ENCODE measurements around the gene VTI1A.
"Not testable (repeated sequence)": the region's sequence is repeated elsewhere in the genome, so short reads cannot be mapped to it uniquely, and the experiment has no call there.

VTI1A gene

GRCh38 chr10:112447620-112447928 is 559 bp downstream of the VTI1A start:
- TF ChIP-seq, protein P1, sequence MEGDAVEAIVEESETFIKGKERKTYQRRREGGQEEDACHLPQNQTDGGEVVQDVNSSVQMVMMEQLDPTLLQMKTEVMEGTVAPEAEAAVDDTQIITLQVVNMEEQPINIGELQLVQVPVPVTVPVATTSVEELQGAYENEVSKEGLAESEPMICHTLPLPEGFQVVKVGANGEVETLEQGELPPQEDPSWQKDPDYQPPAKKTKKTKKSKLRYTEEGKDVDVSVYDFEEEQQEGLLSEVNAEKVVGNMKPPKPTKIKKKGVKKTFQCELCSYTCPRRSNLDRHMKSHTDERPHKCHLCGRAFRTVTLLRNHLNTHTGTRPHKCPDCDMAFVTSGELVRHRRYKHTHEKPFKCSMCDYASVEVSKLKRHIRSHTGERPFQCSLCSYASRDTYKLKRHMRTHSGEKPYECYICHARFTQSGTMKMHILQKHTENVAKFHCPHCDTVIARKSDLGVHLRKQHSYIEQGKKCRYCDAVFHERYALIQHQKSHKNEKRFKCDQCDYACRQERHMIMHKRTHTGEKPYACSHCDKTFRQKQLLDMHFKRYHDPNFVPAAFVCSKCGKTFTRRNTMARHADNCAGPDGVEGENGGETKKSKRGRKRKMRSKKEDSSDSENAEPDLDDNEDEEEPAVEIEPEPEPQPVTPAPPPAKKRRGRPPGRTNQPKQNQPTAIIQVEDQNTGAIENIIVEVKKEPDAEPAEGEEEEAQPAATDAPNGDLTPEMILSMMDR (IDR thresholded peaks at IDR 0.05; ENCODE audit: control insufficient read depth, extremely low read depth, insufficient read depth) = no peak
- no peak for DNase-seq (ENCODE audit: low read depth)

GRCh38 chr10:112448888-112449287 is 1.9 kb downstream of the VTI1A start:
- TF ChIP-seq, protein P1 (IDR thresholded peaks at IDR 0.05; ENCODE audit: control insufficient read depth, extremely low read depth, insufficient read depth) = no peak
- no peak for DNase-seq (ENCODE audit: low read depth)
- no peak overlapping the region for H3K4me3 ChIP-seq (ENCODE audit: low read depth, low read length)

More at GRCh38 chr10:112447620-112447928, 559 bp downstream of the VTI1A start:
- peak overlapping the region; percentile 99 for H3K4me3 ChIP-seq (ENCODE audit: low read depth, low read length)

GRCh38 chr10:112454910-112455779 is 8.1 kb downstream of the VTI1A start:
- no peak overlapping the region for H3K4me3 ChIP-seq (ENCODE audit: low read depth, low read length)
- no peak for DNase-seq (ENCODE audit: low read depth)
- TF ChIP-seq, protein P1 (IDR thresholded peaks at IDR 0.05; ENCODE audit: control insufficient read depth, extremely low read depth, insufficient read depth) = no peak

DNA sequence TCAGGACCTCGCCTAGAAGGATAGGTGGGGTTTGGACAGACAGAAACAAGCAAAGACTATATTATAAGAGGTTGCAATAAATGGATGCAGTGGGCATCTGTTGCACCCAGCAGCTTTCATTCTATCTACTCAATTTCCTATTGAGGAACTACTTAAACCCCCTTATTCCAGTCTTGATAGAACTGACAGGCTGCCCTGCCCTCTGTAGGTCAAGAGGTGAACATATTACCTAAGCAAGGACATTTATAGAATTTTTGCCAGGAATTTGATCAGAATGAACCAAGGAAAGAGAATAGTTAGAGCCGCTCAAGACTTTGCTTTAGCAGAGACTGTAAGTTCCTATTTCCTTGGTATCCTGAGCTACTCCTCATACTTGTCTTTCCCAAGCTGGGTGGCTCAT is 9.5 kb downstream of the VTI1A start:
- H3K4me3 ChIP-seq (ENCODE audit: low read depth, low read length) = no peak overlapping the region
- TF ChIP-seq, protein P1 (IDR thresholded peaks at IDR 0.05; ENCODE audit: control insufficient read depth, extremely low read depth, insufficient read depth) = no peak
- no peak for DNase-seq (ENCODE audit: low read depth)

GRCh38 chr10:112460366-112460765 is 13.4 kb downstream of the VTI1A start:
- TF ChIP-seq, protein P1 (IDR thresholded peaks at IDR 0.05; ENCODE audit: control insufficient read depth, extremely low read depth, insufficient read depth) = no peak

DNA sequence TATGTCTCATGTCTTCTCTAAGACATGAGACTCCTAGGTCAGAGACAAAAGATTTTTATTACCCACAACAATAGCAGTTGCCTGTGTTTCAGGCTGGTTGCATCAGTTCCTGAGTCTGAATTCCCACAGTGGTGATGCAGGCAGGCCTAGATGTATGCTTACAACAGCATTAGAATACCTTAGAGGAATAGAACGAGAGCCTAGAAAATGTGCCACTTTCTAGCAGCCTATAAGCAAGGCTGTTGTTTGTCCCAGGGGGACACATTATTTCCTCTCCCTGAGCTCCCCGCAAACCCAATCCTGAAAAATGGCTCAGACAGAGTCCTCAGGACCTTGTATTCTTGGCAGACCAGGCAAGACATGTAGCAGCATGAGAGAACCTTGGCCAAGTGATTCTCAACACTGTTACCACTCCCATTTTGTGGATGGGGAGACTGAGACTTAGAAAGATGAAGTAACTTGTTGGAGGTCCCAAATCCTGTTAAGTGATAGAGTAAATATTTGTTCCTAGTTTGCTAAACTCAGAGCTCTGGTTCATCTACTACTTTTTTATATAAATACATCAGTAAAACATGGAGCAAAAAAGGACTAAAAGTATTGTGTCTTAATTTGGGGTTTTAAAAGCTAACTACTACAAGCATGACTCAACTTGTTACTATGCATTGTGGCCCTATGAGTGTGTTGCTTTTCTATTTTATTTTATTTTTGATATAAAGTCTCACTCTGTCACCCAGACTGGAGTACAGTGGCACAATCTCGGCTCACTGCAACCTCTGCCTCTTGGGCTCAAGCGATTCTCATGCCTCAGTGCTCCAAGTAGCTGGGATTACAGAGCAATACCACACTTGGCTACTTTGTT is 14.2 kb downstream of the VTI1A start:
- DNase-seq (ENCODE audit: low read depth) = no peak
- TF ChIP-seq, protein P1 (IDR thresholded peaks at IDR 0.05; ENCODE audit: control insufficient read depth, extremely low read depth, insufficient read depth) = no peak
- no peak overlapping the region for H3K4me3 ChIP-seq (ENCODE audit: low read depth, low read length)

More at GRCh38 chr10:112460366-112460765, 13.4 kb downstream of the VTI1A start:
- DNase-seq (ENCODE audit: low read depth) = no peak
- no peak overlapping the region for H3K4me3 ChIP-seq (ENCODE audit: low read depth, low read length)

- not testable (repeated sequence) for DNase-seq (ENCODE audit: low read depth)
Measured at GRCh38 chr10:112464074-112464473, 17.1 kb downstream of the VTI1A start.

More at GRCh38 chr10:112464074-112464473, 17.1 kb downstream of the VTI1A start:
- not testable (repeated sequence) for H3K4me3 ChIP-seq (ENCODE audit: low read depth, low read length)
